ENCODE data around the gene TRAPPC12.

GRCh38 chr2:3387011-3387410, 7.5 kb downstream of the TRAPPC12 start:
- TF ChIP-seq CTCF (IDR thresholded peaks at IDR 0.05) (no peak), POLR2A (IDR thresholded peaks at IDR 0.05) (no peak), EP300 (IDR thresholded peaks at IDR 0.05) (no peak)

All from tibial nerve (tissue), 4 donors.